IMR-90 (cell line): ENCODE measurements around the gene ZNF581. TPM values are rescaled to one million over a fixed set of nuclear protein-coding genes. Genes with fewer than 3 reads are reported as not detected.

Source experiments
- ATAC-seq: fragments of 200-7000 bp; cut with Tn5 transposase; 2 replicates; pipeline ENCODE4 v1.9.1; 2020; ENCODE audit warnings: low read depth, mild to moderate bottlenecking, moderate library complexity
- BruUV-seq: library from RNA; stranded (reverse); fragments of 400-500 nt; replicated peaks from 2 replicates; lab custom pipeline; 2021; lab: Mats Ljungman, UMichigan
- CTCF ChIA-PET: fragments of 300-600 bp; formaldehyde crosslinking; extraction: SDS; loops from one replicate; lab custom pipeline; 2021; ENCODE audit warnings: antibody characterized with exemption; lab: Yijun Ruan, JAX
- POLR2A ChIA-PET: fragments of 300-600 bp; sonication (Branson Sonifier 250); formaldehyde crosslinking; loops from one replicate; lab custom pipeline; 2022; ENCODE audit warnings: antibody characterized with exemption; ENCODE audit not compliant: unreplicated experiment; lab: Charles Lee
- DNase-seq: peaks from one replicate; pipeline ENCODE4 v3.0.0; 2013
- H2AFZ ChIP-seq: replicated peaks from 2 replicates; pipeline ENCODE3; 2013; ENCODE audit warnings: low read length, mild to moderate bottlenecking; ENCODE audit not compliant: poor library complexity
- H2AK5ac ChIP-seq: 2 replicates; pipeline ENCODE4 v1.6.1; 2013; ENCODE audit warnings: low read depth, low read length, inconsistent platforms
- H2AK9ac ChIP-seq: replicated peaks from 2 replicates; pipeline ENCODE3; 2013; ENCODE audit warnings: mild to moderate bottlenecking, low read depth, low read length, moderate library complexity; ENCODE audit not compliant: poor library complexity
- H2BK120ac ChIP-seq: 2 replicates; pipeline ENCODE4 v1.6.1; 2013; ENCODE audit warnings: low read depth, low read length, inconsistent platforms
- H2BK15ac ChIP-seq: 3 replicates; pipeline ENCODE4 v1.6.1; 2013; ENCODE audit warnings: low read depth, low read length, inconsistent platforms
- H2BK20ac ChIP-seq: 2 replicates; pipeline ENCODE4 v1.6.1; 2013; ENCODE audit warnings: low read depth, mild to moderate bottlenecking, inconsistent platforms, low read length, moderate library complexity
- H2BK5ac ChIP-seq: 2 replicates; pipeline ENCODE4 v1.6.1; 2013; ENCODE audit warnings: mild to moderate bottlenecking, low read depth, low read length, inconsistent platforms; ENCODE audit not compliant: poor library complexity, severe bottlenecking
- H3K14ac ChIP-seq: replicated peaks from 2 replicates; pipeline ENCODE4 v1.6.1; 2013; ENCODE audit warnings: low read depth, low read length, inconsistent platforms
- H3K18ac ChIP-seq: 2 replicates; pipeline ENCODE4 v1.6.1; 2013; ENCODE audit warnings: low read depth, low read length, control low read depth
- H3K23ac ChIP-seq: 2 replicates; pipeline ENCODE4 v1.6.1; 2013; ENCODE audit warnings: low read depth, low read length, inconsistent platforms
- H3K27ac ChIP-seq: 2 replicates; pipeline ENCODE4 v1.5.1; 2013; ENCODE audit warnings: mild to moderate bottlenecking, control low read depth, low read length; ENCODE audit not compliant: insufficient read depth
- H3K27me3 ChIP-seq: 2 replicates; pipeline ENCODE4 v1.6.1; 2013; ENCODE audit warnings: low read length; ENCODE audit not compliant: control insufficient read depth, insufficient read depth
- H3K36me3 ChIP-seq: 2 replicates; pipeline ENCODE4 v1.6.1; 2013; ENCODE audit warnings: low read length, mixed read lengths; ENCODE audit not compliant: control insufficient read depth, insufficient read depth
- H3K4ac ChIP-seq: 2 replicates; pipeline ENCODE4 v1.6.1; 2013; ENCODE audit warnings: low read depth, low read length, inconsistent platforms
- H3K4me1 ChIP-seq: 2 replicates; pipeline ENCODE4 v1.6.1; 2013; ENCODE audit warnings: low read length, mixed read lengths; ENCODE audit not compliant: control insufficient read depth, insufficient read depth
- H3K4me2 ChIP-seq: 2 replicates; pipeline ENCODE4 v1.6.1; 2013; ENCODE audit warnings: low read depth, mild to moderate bottlenecking, control low read depth, low read length, moderate library complexity
- H3K4me3 ChIP-seq: 2 replicates; pipeline ENCODE4 v1.5.1; 2013; ENCODE audit warnings: low read depth, mild to moderate bottlenecking, control low read depth, low read length, moderate library complexity; ENCODE audit not compliant: insufficient read depth
- H3K56ac ChIP-seq: 2 replicates; pipeline ENCODE4 v1.6.1; 2013; ENCODE audit warnings: low read length, inconsistent platforms; ENCODE audit not compliant: insufficient read depth; ENCODE audit errors: extremely low read depth
- H3K79me1 ChIP-seq, 2 experiments: 2 replicates each; pipeline ENCODE4 v1.6.1; 2013; ENCODE audit warnings: low read length in 2 of 2, inconsistent platforms in 1 of 2, low read depth in 1 of 2
- H3K9ac ChIP-seq: 2 replicates; pipeline ENCODE4 v1.6.1; 2013; ENCODE audit warnings: low read depth, low read length, control low read depth
- H3K9me1 ChIP-seq: 2 replicates; pipeline ENCODE4 v1.6.1; 2013; ENCODE audit warnings: low read length, inconsistent platforms; ENCODE audit not compliant: insufficient read depth
- H3K9me3 ChIP-seq: 2 replicates; pipeline ENCODE4 v1.6.1; 2013; ENCODE audit warnings: low read length; ENCODE audit not compliant: control insufficient read depth, insufficient read depth
- H4K20me1 ChIP-seq: 2 replicates; pipeline ENCODE4 v1.6.1; 2013; ENCODE audit warnings: low read length, inconsistent platforms; ENCODE audit not compliant: insufficient read depth
- H4K5ac ChIP-seq: 2 replicates; pipeline ENCODE4 v1.6.1; 2013; ENCODE audit warnings: mild to moderate bottlenecking, low read depth, low read length, control low read depth
- H4K8ac ChIP-seq, 2 experiments: 2 replicates each; pipeline ENCODE4 v1.6.1; 2013; ENCODE audit warnings: low read depth in 2 of 2, low read length in 2 of 2, control low read depth in 1 of 2, inconsistent platforms in 1 of 2
- H4K91ac ChIP-seq: 2 replicates; pipeline ENCODE4 v1.6.1; 2013; ENCODE audit warnings: low read depth, low read length, inconsistent platforms; ENCODE audit not compliant: insufficient read depth
- FOS ChIP-seq: fragments of 150-350 bp; IDR thresholded peaks from 2 replicates; pipeline ENCODE4 v1.6.1; 2016; ENCODE audit warnings: low read depth, low read length
- MXI1 ChIP-seq: IDR thresholded peaks from 2 replicates; pipeline ENCODE4 v1.6.1; 2012; ENCODE audit warnings: low read depth, mild to moderate bottlenecking, low read length, moderate library complexity, borderline replicate concordance
- NFE2L2 ChIP-seq: fragments of 150-350 bp; IDR thresholded peaks from 2 replicates; pipeline ENCODE4 v1.6.1; 2016; ENCODE audit warnings: low read depth, mild to moderate bottlenecking, low read length
- RCOR1 ChIP-seq: IDR thresholded peaks from 2 replicates; pipeline ENCODE4 v1.6.1; 2012; ENCODE audit warnings: mild to moderate bottlenecking, low read length, improper control_type of control experiment; ENCODE audit not compliant: insufficient replicate concordance
- USF2 ChIP-seq: fragments of 150-350 bp; IDR thresholded peaks from 2 replicates; pipeline ENCODE4 v1.6.1; 2017; ENCODE audit warnings: mild to moderate bottlenecking, antibody characterized with exemption, low read length, low read depth
- WGBS, 2 experiments: methylation state at CpG; one replicate each; pipeline versions ENCODE4 v1.1.5 to v1.1.7; 2013; ENCODE audit warnings: missing lambda C conversion rate in 2 of 2; ENCODE audit not compliant: insufficient read length in 1 of 2; ENCODE audit errors: extremely low coverage in 2 of 2; 5-methylcytosine and 5-hydroxymethylcytosine counted together
- dilution Hi-C: fragments of 300-500 bp; cut with HindIII; formaldehyde crosslinking; loops from one replicate; pipeline ENCODE4 v1.14.3; 2018; ENCODE audit warnings: low sequenced_read_pairs; ENCODE audit not compliant: unreplicated experiment
- in situ Hi-C: fragments of 300-500 bp; cut with MboI; formaldehyde crosslinking; loops from 3 replicates; pipeline ENCODE4 v1.14.3; 2019; ENCODE audit warnings: low sequenced_read_pairs, inconsistent platforms, mixed read lengths
- intact Hi-C: fragments of 100-400 bp; cut with micrococcal nuclease; formaldehyde crosslinking; loops from 2 replicates; pipeline ENCODE4 v1.10.0; 2022
- polyA plus RNA-seq, 3 experiments: library from polyadenylated mRNA; depleted of rRNA; stranded (reverse); fragments of >200 nt; gene quantifications; 2 replicates each; pipeline ENCODE4 v1.2.3, GENCODE V29; 2012; ENCODE audit warnings: low replicate concordance in 1 of 3
- total RNA-seq: library from RNA; depleted of rRNA; stranded (reverse); fragments of >200 nt; gene quantifications from 2 replicates; pipeline ENCODE4 v1.2.3, GENCODE V29; 2012

ZNF581 gene
- total and polyA plus RNA-seq, 2 of the 4 experiments (the other 2 are of a cell fraction), result 9.7 to 21.9 TPM

GRCh38 chr19:55654868-55655647 is 11.6 kb downstream of the ZNF581 start, which contains the start of gene U2AF2 (continued):
- TF ChIP-seq USF2 (peak; percentile 93), RCOR1 (no peak)

- H3K9me3 ChIP-seq, result no peaks in the 10 kb centered on the region
- peak overlapping the region; percentile 94 for H3K27ac ChIP-seq
- peak overlapping the region; percentile 99 for H2AK9ac ChIP-seq
- peak overlapping the region; percentile 92 for H3K4me2 ChIP-seq
- ATAC-seq (no peak), DNase-seq (no peak)
- ChIA-PET CTCF (no interaction called here), POLR2A (no interaction called here)
- in situ Hi-C loops, result loop anchor here (25.0 kb wide), 2 partner anchors 1193 to 1518 kb away; partner anchors contain the start of genes CDC42EP5, CNOT3 and LENG9
- H4K20me1 ChIP-seq, result peaks cover 61% of the 10 kb centered on the region
- peak overlapping the region; percentile 2 for H2BK5ac ChIP-seq
- peak overlapping the region; percentile 57 for H4K91ac ChIP-seq
- peaks cover 10% of the 10 kb centered on the region for H3K4me1 ChIP-seq
- peak overlapping the region; percentile 42; the same call in 1 of the 2 replicates for H3K23ac ChIP-seq
- H3K9me1 ChIP-seq, result peaks cover 13% of the 10 kb centered on the region
- H3K27me3 ChIP-seq, result no peaks in the 10 kb centered on the region
- H3K18ac ChIP-seq, result no peak overlapping the region
- H2BK120ac ChIP-seq, result no peak overlapping the region
- H4K8ac ChIP-seq, result peak overlapping the region; percentile 53 to 98; a peak in 3 of 4 replicates
- no peak overlapping the region for H2BK20ac ChIP-seq
- peak overlapping the region; percentile 58 for H3K56ac ChIP-seq
- peak overlapping the region; percentile 79 for H3K4me3 ChIP-seq
- H2BK15ac ChIP-seq, result no peak overlapping the region
- WGBS, 2 experiments, result no CpG with 5 or more reads among the region's 19 CpGs
- H2AK5ac ChIP-seq, result peak overlapping the region; percentile 76
- dilution Hi-C loops, result no loop called here
- H3K36me3 ChIP-seq, result peaks cover 19% of the 10 kb centered on the region
- H3K4ac ChIP-seq, result peak overlapping the region; percentile 57
- intact Hi-C loops, result loop anchor here (2.0 kb wide), 1 partner anchor 19 kb away; the partner anchor contains the start of gene EPN1
- peak overlapping the region; percentile 81 for H3K9ac ChIP-seq
- H3K14ac ChIP-seq, result peak overlapping the region; percentile 73
- no peak for TF ChIP-seq FOS
- TF ChIP-seq NFE2L2, result no peak
- TF ChIP-seq MXI1, result no peak
- BruUV-seq, result TSS peak; percentile 34
- peaks cover 0 to 18% of the 10 kb centered on the region in 2 experiments; a peak in 1 of 4 replicates for H3K79me1 ChIP-seq
- 0 out of 2 replicates have a peak overlapping the region, but pooled peaks have one; percentile 1 for H4K5ac ChIP-seq
- H2AFZ ChIP-seq, result peak overlapping the region; percentile 93
Observed at GRCh38 chr19:55655648-55656040, 12.2 kb downstream of the ZNF581 start.
